Heart left ventricle (tissue), 16 donors: ENCODE data around the gene NRP1. TPM values are rescaled to one million over a fixed set of nuclear protein-coding genes. Genes with fewer than 3 reads are reported as not detected.

Experiments
- ATAC-seq, 4 donors: fragments of 200-7000 bp; cut with Tn5 transposase; one replicate each; pipeline ENCODE4 v1.9.1; 2020 to 2022; ENCODE audit warnings: moderate library complexity in 4 of 4, mild to moderate bottlenecking in 3 of 4, moderate number of reproducible peaks in 1 of 4
- DNase-seq, 5 donors: peaks; one replicate each; pipeline ENCODE4 v3.0.0-alpha.2; 2020
- H3K27ac ChIP-seq, 12 donors: fragments of 200-600 bp; sonication (generic) in 4 of 12; one replicate each; pipeline versions ENCODE4 v1.5.0 to v1.8.0; 2016 to 2022; ENCODE audit warnings: mild to moderate bottlenecking in 2 of 12
- H3K27me3 ChIP-seq, 9 donors: fragments of 200-600 bp; sonication (generic) in 2 of 9; one replicate each; pipeline versions ENCODE4 v1.5.1 to v1.8.0; 2016 to 2022; ENCODE audit warnings: mild to moderate bottlenecking in 3 of 9
- H3K36me3 ChIP-seq, 9 donors: fragments of 200-600 bp; sonication (generic) in 2 of 9; one replicate each; pipeline versions ENCODE4 v1.5.0 to v1.8.0; 2018 to 2022; ENCODE audit warnings: mild to moderate bottlenecking in 2 of 9
- H3K4me1 ChIP-seq, 12 donors: fragments of 200-600 bp; sonication (generic) in 4 of 12; one replicate each; pipeline versions ENCODE4 v1.5.0 to v1.8.0; 2016 to 2022; ENCODE audit warnings: mild to moderate bottlenecking in 3 of 12
- H3K4me3 ChIP-seq, 12 donors: fragments of 200-600 bp; sonication (generic) in 4 of 12; one replicate each; pipeline versions ENCODE4 v1.5.0 to v1.8.0; 2017 to 2022; ENCODE audit warnings: mild to moderate bottlenecking in 9 of 12, moderate library complexity in 4 of 12
- H3K9me3 ChIP-seq, 12 donors: fragments of 200-600 bp; sonication (generic) in 4 of 12; one replicate each; pipeline versions ENCODE4 v1.5.0 to v1.8.0; 2016 to 2022; ENCODE audit warnings: mild to moderate bottlenecking in 1 of 12
- POLR2A ChIP-seq, 2 donors: fragments of 450-650 bp; IDR thresholded peaks; one replicate each; pipeline ENCODE4 v1.6.1; 2017; ENCODE audit warnings: antibody characterized with exemption in 2 of 2, mild to moderate bottlenecking in 2 of 2, moderate library complexity in 2 of 2
- WGBS, 4 donors: extraction: QIAGEN DNeasy Blood & Tissue Kit in 2 of 4; methylation state at CpG; one replicate each; pipeline versions ENCODE4 v1.1.5 to v1.1.7; 2013 to 2018; 5-methylcytosine and 5-hydroxymethylcytosine counted together
- intact Hi-C, 10 donors: fragments of 100-400 bp; cut with DNase I; formaldehyde crosslinking; loops; one replicate each; pipeline versions ENCODE4 v1.11.1 to v1.14.2; 2022
- polyA plus RNA-seq, 2 donors: library from polyadenylated mRNA; stranded (reverse); fragments of 200-250 nt; gene quantifications; one replicate each; pipeline ENCODE4 v1.2.3, GENCODE V29; 2013
- total RNA-seq, 9 donors: library from RNA; depleted of rRNA in 2 of 9; stranded (reverse); fragments of >200 nt in 2 of 9; fragmentation: NEBNext Ultra II Directional in 3 of 9; extraction: Animal tissue kit (Norgen Biotek cat#: 25700) in 3 of 9; gene quantifications; one replicate each; pipeline versions ENCODE4 v1.1.0 to v1.2.4, GENCODE V29; 2016 to 2023
- TF ChIP-seq, protein P1 (sequence below), 12 donors: fragments of 200-600 bp; sonication (generic) in 4 of 12; IDR thresholded peaks; one replicate each; pipeline versions ENCODE4 v1.5.0 to v1.8.0; 2018 to 2022; ENCODE audit warnings: antibody characterized with exemption in 12 of 12, mild to moderate bottlenecking in 5 of 12
- donor health status: ischemic (EF 13 %, LVEDD 7.1; RV severe dilation, severe dysfunction).
- donor health status: healthy with polysubstance abuse.
- donor health status: DM: no; HTN: yes; CAD: no.
- donor health status: DM: no; HTN: no; CAD: no.
- donor health status: ischemic (EF 25% LVEDD 6.9; RV normal size, moderate dysfunction).
- donor health status: ischemic (EF 25% LVEDD 5.7; RV mildly dilated, moderate dysfunction).
- donor health status: healthy.
- donor health status: DM: yes; HTN: yes; CAD: no.
- donor health status: ischemic (EF 35%, LVEDD 5.7; RV mildly dilated, moderate dysfunction).
- donor health status: nonischemic (EF 11% LVEDD 7.7; RV severe dilation, severe dysfunction).
- donor health status: DM: yes; HTN: yes; CAD: no.
- donor health status: PGD.
- donor health status: ischemic (EF 29% LVEDD 5.4; RV normal size, mild dysfunction).
- donor health status: nonischemic (EF 23%, LVEDD 6.1; RV moderate dilation, normal function).

The NRP1 gene
- total and polyA plus RNA-seq, 11 donors: 47.1 to 279 (median 152) TPM

DNA sequence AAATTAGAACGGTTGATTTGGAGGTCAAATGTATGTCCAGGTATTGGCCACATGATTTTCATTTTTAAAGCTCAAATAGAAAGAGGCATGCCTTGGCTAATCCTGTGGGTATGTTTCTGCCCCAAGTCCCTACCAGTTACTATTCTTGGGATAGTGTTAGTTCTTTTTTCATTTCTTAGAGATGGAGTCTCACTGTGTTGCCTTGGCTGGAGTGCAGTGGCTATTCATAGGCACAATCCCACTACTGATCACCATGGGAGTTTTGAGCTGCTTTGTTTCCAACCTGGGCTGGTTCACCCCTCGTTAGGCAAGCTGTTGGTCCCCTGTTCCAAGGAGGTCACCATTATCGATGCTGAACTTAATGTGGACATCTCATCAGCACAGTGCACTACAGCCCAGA lies 46.3 kb downstream of the NRP1 start:
- TF ChIP-seq, protein P1, sequence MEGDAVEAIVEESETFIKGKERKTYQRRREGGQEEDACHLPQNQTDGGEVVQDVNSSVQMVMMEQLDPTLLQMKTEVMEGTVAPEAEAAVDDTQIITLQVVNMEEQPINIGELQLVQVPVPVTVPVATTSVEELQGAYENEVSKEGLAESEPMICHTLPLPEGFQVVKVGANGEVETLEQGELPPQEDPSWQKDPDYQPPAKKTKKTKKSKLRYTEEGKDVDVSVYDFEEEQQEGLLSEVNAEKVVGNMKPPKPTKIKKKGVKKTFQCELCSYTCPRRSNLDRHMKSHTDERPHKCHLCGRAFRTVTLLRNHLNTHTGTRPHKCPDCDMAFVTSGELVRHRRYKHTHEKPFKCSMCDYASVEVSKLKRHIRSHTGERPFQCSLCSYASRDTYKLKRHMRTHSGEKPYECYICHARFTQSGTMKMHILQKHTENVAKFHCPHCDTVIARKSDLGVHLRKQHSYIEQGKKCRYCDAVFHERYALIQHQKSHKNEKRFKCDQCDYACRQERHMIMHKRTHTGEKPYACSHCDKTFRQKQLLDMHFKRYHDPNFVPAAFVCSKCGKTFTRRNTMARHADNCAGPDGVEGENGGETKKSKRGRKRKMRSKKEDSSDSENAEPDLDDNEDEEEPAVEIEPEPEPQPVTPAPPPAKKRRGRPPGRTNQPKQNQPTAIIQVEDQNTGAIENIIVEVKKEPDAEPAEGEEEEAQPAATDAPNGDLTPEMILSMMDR (IDR thresholded peaks at IDR 0.05): no peak
- no peak for TF ChIP-seq POLR2A (IDR thresholded peaks at IDR 0.05)
- ATAC-seq (peak; percentile 43 to 70 (median 60)), DNase-seq (no peak)
- peaks cover 0 to 13% (median 4%) of the 10 kb centered on the region in 9 donors for H3K36me3 ChIP-seq
- peaks cover 15 to 97% (median 93%) of the 10 kb centered on the region in 12 donors for H3K4me1 ChIP-seq
- 36 to 52% (median 44%) methylated on average over 3 of the region's 3 CpGs for WGBS, 4 donors
- no peaks in the 10 kb centered on the region for H3K9me3 ChIP-seq
- peak overlapping the region in 11 of 12 donors; percentile 30 to 67 (median 55) for H3K27ac ChIP-seq
- intact Hi-C loops: no loop called here
- H3K4me3 ChIP-seq: no peak overlapping the region
- no peaks in the 10 kb centered on the region for H3K27me3 ChIP-seq

GRCh38 chr10:33287112-33287511 lies 47.4 kb downstream of the NRP1 start:
- WGBS, 4 donors: 53 to 60% (median 54%) methylated on average over 2 of the region's 2 CpGs
- Histone ChIP-seq H3K36me3 (peaks cover 0 to 11% (median 0%) of the 10 kb centered on the region in 9 donors), H3K27ac (peak overlapping the region in 10 of 12 donors; percentile 0 to 67 (median 53)), H3K9me3 (no peaks in the 10 kb centered on the region), H3K4me1 (peaks cover 15 to 93% (median 84%) of the 10 kb centered on the region in 12 donors), H3K27me3 (no peaks in the 10 kb centered on the region), H3K4me3 (no peak overlapping the region)
- intact Hi-C loops: no loop called here
- ATAC-seq: no peak
- DNase-seq: no peak
- TF ChIP-seq, protein P1 (IDR thresholded peaks at IDR 0.05): no peak
- no peak for TF ChIP-seq POLR2A (IDR thresholded peaks at IDR 0.05)

GRCh38 chr10:33286157-33286934 lies 48.1 kb downstream of the NRP1 start:
- Histone ChIP-seq H3K27me3 (no peaks in the 10 kb centered on the region), H3K4me1 (peaks cover 13 to 91% (median 77%) of the 10 kb centered on the region in 12 donors), H3K27ac (peak overlapping the region in 11 of 12 donors; percentile 2 to 67 (median 47)), H3K36me3 (peaks cover 0 to 16% (median 3%) of the 10 kb centered on the region in 9 donors), H3K4me3 (no peak overlapping the region), H3K9me3 (no peaks in the 10 kb centered on the region)
- ATAC-seq: no peak
- no peak for DNase-seq
- intact Hi-C loops: no loop called here
- no peak for TF ChIP-seq POLR2A (IDR thresholded peaks at IDR 0.05)
- TF ChIP-seq, protein P1 (IDR thresholded peaks at IDR 0.05): no peak
- WGBS, 4 donors: 41 to 53% (median 52%) methylated on average over 4 of the region's 4 CpGs

DNA sequence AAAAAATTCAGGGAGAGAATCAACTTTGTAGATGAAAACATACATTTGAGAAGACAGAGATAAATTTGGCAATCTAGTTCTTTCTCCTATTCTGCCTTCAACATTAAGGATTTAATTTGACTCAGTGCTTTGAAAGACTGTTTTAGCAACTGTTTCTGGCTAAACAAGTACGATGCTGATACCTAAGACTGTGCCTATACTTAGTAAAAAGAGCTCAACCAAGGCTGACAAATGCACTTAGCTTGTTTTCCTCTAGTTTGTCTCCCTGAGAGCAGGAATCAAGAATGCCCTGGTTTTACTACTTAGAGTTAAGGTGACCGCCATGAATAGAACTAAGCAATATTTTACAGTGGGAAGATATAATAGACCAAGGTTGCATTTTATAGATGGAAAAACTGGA lies 49.5 kb downstream of the NRP1 start:
- TF ChIP-seq, protein P1 (IDR thresholded peaks at IDR 0.05): no peak
- TF ChIP-seq POLR2A (IDR thresholded peaks at IDR 0.05): no peak
- peaks cover 10 to 86% (median 67%) of the 10 kb centered on the region in 12 donors for H3K4me1 ChIP-seq
- DNase-seq (no peak), ATAC-seq (peak in 2 of 4 donors; percentile 29 to 66)
- peak overlapping the region; percentile 1 to 65 (median 54) for H3K27ac ChIP-seq
- H3K36me3 ChIP-seq: peaks cover 0 to 18% (median 12%) of the 10 kb centered on the region in 9 donors
- H3K4me3 ChIP-seq: no peak overlapping the region
- no peaks in the 10 kb centered on the region for H3K27me3 ChIP-seq
- intact Hi-C loops: no loop called here
- no peaks in the 10 kb centered on the region for H3K9me3 ChIP-seq
- WGBS, 4 donors: 37 to 53% (median 46%) methylated on average over 2 of the region's 2 CpGs
